C4-2B (cell line): ENCODE results near the gene MRPL32.

ENCODE experiments used
- ZFX ChIP-seq: fragments of 450-650 bp; IDR thresholded peaks from 2 replicates; pipeline ENCODE4 v1.6.1; 2017
- TF ChIP-seq, protein P1 (sequence below): fragments of 450-650 bp; conservative IDR thresholded peaks from 2 replicates; pipeline ENCODE4 v1.5.1; 2017; ENCODE audit warnings: mild to moderate bottlenecking

GRCh38 chr7:42932811-42933591 is 825 bp downstream of the MRPL32 start:
- TF ChIP-seq, protein P1, sequence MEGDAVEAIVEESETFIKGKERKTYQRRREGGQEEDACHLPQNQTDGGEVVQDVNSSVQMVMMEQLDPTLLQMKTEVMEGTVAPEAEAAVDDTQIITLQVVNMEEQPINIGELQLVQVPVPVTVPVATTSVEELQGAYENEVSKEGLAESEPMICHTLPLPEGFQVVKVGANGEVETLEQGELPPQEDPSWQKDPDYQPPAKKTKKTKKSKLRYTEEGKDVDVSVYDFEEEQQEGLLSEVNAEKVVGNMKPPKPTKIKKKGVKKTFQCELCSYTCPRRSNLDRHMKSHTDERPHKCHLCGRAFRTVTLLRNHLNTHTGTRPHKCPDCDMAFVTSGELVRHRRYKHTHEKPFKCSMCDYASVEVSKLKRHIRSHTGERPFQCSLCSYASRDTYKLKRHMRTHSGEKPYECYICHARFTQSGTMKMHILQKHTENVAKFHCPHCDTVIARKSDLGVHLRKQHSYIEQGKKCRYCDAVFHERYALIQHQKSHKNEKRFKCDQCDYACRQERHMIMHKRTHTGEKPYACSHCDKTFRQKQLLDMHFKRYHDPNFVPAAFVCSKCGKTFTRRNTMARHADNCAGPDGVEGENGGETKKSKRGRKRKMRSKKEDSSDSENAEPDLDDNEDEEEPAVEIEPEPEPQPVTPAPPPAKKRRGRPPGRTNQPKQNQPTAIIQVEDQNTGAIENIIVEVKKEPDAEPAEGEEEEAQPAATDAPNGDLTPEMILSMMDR: no peak
- TF ChIP-seq ZFX: no peak
